Mesothelial cell of epicardium (in vitro differentiated cells): ENCODE results near the gene CHORDC1. TPM values are rescaled to one million over a fixed set of nuclear protein-coding genes. Genes with fewer than 3 reads are reported as not detected.

Source experiments
- DNase-seq, 2 experiments: peaks; one replicate each; pipeline ENCODE4 v3.0.0; 2021; ENCODE audit warnings: low spot score in 2 of 2; ENCODE audit not compliant: unreplicated experiment in 2 of 2
- H3K27ac Mint-ChIP-seq: 2 replicates; pipeline ENCODE4 v1.8.0; 2021; ENCODE audit warnings: mixed read lengths
- H3K27me3 Mint-ChIP-seq: 2 replicates; pipeline ENCODE4 v1.8.0; 2021; ENCODE audit warnings: low read depth, mixed read lengths
- H3K36me3 Mint-ChIP-seq: 2 replicates; pipeline ENCODE4 v1.8.0; 2021; ENCODE audit warnings: mixed read lengths
- H3K4me1 Mint-ChIP-seq: 2 replicates; pipeline ENCODE4 v1.8.0; 2021; ENCODE audit warnings: mixed read lengths
- H3K4me3 Mint-ChIP-seq: 2 replicates; pipeline ENCODE4 v1.8.0; 2021; ENCODE audit warnings: mild to moderate bottlenecking, moderate library complexity, mixed read lengths
- H3K9me3 Mint-ChIP-seq: 2 replicates; pipeline ENCODE4 v1.8.0; 2021; ENCODE audit warnings: mixed read lengths
- total RNA-seq: library from RNA; stranded (reverse); gene quantifications from 3 replicates; pipeline ENCODE4 v1.2.1, GENCODE V29; 2021
- TF ChIP-seq, protein P1 (sequence below): fragments of 200-600 bp; sonication (generic); IDR thresholded peaks from one replicate; pipeline ENCODE4 v1.5.0; 2021; ENCODE audit warnings: antibody characterized with exemption; ENCODE audit not compliant: unreplicated experiment

CHORDC1 gene
- total RNA-seq, 1 donor from 2014 or later: 44.9 TPM

DNA sequence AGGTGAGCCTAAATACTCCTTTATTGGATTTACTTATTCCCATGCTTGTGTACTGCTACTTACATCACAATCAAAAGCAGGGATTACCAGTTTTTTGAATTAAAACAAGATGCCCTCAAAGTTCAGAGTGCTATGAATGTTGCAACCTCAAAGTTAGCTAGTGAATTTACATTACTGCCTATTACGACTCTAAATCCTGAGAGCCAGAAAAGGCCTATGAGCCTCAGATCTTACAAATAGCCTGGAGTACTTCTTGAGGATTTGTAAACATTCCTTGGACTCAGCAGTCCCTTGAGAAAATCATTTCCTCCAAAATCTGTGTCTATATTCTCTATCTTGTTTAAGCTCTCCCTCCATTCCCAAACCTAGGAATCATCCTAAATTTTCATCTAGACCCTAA lies 25.5 kb downstream of the CHORDC1 start:
- no peaks in the 10 kb centered on the region for H3K27me3 Mint-ChIP-seq
- no peak overlapping the region for H3K27ac Mint-ChIP-seq
- no peak for DNase-seq

DNA sequence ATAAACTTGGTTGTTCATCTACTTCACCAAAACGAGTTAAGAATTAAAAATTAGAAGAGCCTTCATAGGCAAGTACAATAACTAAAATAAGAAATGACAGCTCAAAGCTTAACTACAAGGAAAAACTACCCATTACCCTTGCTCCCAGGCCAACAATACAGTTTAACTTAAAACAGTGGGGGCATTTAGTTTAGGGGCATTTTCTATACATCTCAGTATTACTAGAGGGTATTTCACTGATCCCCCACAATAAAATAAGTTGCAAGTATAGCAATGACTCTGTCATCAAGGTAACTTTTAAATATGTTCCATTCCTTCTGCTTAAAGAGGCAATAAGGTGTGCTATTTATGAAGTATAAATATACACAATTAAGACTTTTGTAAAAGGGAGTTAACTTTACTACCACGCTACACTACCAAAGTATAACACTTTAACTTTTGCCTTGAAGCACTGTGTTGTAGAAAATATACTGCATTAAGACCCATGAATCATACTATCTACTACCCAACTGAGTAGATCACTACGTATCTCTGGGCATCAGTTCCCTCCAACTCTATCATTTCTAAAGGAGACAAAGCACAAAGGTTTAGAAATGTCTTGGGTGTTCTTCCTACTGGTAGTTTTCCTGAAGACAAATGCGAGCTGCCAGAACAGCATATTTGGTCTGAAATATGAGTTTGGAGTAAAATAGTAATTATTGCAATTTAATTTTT lies 29.8 kb downstream of the CHORDC1 start:
- Mint-ChIP-seq H3K4me3 (no peak overlapping the region), H3K27me3 (no peaks in the 10 kb centered on the region), H3K36me3 (peaks cover 9% of the 10 kb centered on the region), H3K9me3 (peaks cover 8% of the 10 kb centered on the region), H3K27ac (no peak overlapping the region), H3K4me1 (peaks cover 2% of the 10 kb centered on the region)
- TF ChIP-seq, protein P1, sequence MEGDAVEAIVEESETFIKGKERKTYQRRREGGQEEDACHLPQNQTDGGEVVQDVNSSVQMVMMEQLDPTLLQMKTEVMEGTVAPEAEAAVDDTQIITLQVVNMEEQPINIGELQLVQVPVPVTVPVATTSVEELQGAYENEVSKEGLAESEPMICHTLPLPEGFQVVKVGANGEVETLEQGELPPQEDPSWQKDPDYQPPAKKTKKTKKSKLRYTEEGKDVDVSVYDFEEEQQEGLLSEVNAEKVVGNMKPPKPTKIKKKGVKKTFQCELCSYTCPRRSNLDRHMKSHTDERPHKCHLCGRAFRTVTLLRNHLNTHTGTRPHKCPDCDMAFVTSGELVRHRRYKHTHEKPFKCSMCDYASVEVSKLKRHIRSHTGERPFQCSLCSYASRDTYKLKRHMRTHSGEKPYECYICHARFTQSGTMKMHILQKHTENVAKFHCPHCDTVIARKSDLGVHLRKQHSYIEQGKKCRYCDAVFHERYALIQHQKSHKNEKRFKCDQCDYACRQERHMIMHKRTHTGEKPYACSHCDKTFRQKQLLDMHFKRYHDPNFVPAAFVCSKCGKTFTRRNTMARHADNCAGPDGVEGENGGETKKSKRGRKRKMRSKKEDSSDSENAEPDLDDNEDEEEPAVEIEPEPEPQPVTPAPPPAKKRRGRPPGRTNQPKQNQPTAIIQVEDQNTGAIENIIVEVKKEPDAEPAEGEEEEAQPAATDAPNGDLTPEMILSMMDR: no peak
- no peak for DNase-seq

More for the DNA sequence above, 25.5 kb downstream of the CHORDC1 start:
- TF ChIP-seq, protein P1: no peak
- no peaks in the 10 kb centered on the region for H3K9me3 Mint-ChIP-seq
- peaks cover 3% of the 10 kb centered on the region for H3K4me1 Mint-ChIP-seq
- no peak overlapping the region for H3K4me3 Mint-ChIP-seq
- H3K36me3 Mint-ChIP-seq: peaks cover 1% of the 10 kb centered on the region

DNA sequence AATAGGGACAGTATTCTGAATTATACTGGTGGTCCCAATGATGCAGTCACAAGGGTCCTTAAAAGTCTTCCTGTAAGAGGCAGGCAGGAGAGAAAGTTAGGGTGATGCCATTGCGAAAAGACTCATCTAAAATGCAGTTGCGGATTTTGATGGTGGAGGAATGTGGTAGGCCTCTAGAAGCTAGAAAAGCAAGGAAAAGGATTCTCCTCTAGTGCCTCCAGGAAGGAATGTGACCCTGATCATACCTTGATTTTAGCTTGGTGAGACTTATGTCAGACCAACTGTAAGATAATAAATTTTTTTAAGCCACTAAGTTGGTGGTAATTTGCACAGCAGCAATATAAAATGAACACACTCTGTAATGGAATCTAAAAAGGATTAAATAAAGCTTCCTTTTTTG lies 33.8 kb downstream of the CHORDC1 start:
- Mint-ChIP-seq H3K9me3 (peaks cover 13% of the 10 kb centered on the region), H3K36me3 (peaks cover 15% of the 10 kb centered on the region), H3K4me3 (no peak overlapping the region), H3K27ac (no peak overlapping the region), H3K4me1 (peaks cover 2% of the 10 kb centered on the region), H3K27me3 (no peaks in the 10 kb centered on the region)
- TF ChIP-seq, protein P1: no peak
- DNase-seq: no peak

DNA sequence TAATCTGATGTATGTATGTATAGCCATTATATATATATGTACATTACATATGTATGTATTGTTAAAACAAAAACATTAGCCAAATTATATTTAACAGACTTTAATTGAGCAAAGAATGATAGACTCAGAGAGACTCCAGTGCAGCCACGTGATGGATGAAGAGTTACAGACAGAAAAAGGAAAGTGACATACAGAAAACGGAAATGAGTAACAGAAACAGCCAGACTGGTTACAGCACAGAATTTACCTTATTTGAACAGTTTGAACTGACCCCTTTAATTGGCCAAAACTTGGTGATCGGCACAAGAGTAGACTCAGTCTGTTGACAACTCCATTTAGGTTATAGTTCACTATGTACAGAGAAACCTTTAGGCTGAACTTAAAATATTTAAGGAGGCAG lies 35.0 kb downstream of the CHORDC1 start:
- DNase-seq: no peak

DNA sequence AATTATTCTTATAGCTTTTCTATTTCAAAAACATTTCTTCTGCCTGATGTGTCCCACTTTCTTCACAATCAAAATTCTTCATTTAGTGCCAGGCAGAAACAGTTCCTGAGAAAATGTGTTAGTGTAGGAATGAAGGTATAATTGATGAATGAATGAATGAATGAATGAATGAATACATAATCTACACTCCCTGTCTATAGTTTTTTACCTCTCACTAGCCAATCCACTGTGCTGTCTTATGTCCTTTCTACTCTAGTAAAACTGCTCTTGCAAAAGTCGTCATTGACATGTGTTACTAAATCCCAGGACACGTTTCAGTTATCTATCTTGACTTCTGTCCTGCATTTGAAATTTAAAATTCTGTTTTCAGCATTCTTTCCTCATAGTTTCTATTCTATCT lies 42.9 kb downstream of the CHORDC1 start:
- Mint-ChIP-seq H3K36me3 (peaks cover 20% of the 10 kb centered on the region), H3K27ac (no peak overlapping the region), H3K27me3 (no peaks in the 10 kb centered on the region), H3K4me1 (peaks cover 4% of the 10 kb centered on the region), H3K4me3 (no peak overlapping the region), H3K9me3 (no peaks in the 10 kb centered on the region)
- TF ChIP-seq, protein P1: no peak
- no peak for DNase-seq

More for the DNA sequence above, 35.0 kb downstream of the CHORDC1 start:
- Mint-ChIP-seq H3K4me1 (peaks cover 2% of the 10 kb centered on the region), H3K9me3 (peaks cover 13% of the 10 kb centered on the region), H3K4me3 (no peak overlapping the region), H3K27me3 (no peaks in the 10 kb centered on the region), H3K27ac (no peak overlapping the region), H3K36me3 (peaks cover 17% of the 10 kb centered on the region)
- TF ChIP-seq, protein P1: no peak

DNA sequence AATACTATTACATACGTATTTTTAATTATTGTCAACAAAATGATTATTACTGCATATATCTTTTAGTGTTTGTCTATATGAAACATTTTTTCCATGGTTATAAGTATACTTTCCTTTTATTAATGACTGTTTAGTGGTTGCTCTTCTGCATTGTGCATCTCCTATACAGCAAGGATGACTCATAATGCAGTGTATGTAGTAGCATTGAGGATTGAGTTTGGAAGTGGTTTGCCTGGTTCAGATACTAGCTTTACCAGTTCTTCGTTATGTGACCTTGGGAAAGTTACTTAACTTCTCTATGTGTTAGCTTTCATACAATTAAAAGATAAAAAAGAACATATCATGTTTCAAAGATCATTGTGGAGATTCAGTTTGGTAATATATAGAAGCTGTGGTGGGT lies 44.1 kb downstream of the CHORDC1 start:
- Mint-ChIP-seq H3K4me3 (no peak overlapping the region), H3K4me1 (peaks cover 4% of the 10 kb centered on the region), H3K27ac (no peak overlapping the region), H3K36me3 (peaks cover 19% of the 10 kb centered on the region), H3K9me3 (no peaks in the 10 kb centered on the region), H3K27me3 (no peaks in the 10 kb centered on the region)
- DNase-seq: no peak
- TF ChIP-seq, protein P1: no peak
